Stimulated activated CD4-positive, alpha-beta T cell treated with anti-CD3 and anti-CD28 coated beads, Interleukin-15, amount 100 ng/mL, for 48 hours (primary cell): ENCODE data around the gene THAP10.
"Not testable (repeated sequence)": the region's sequence is repeated elsewhere in the genome, so short reads cannot be mapped to it uniquely, and the experiment has no call there.

ENCODE experiments used
- DNase-seq, 2 donors: peaks; one replicate each; pipeline ENCODE4 v3.0.0-alpha.2; 2020; ENCODE audit warnings: low read depth in 2 of 2

Gene THAP10

GRCh38 chr15:70876683-70877082 is 15.6 kb downstream of the THAP10 start:
- DNase-seq: no peak

- no peak for DNase-seq
These were observed 16.2 kb downstream of the THAP10 start for GRCh38 chr15:70876011-70876410.

GRCh38 chr15:70875001-70875782 is 17.0 kb downstream of the THAP10 start:
- no peak for DNase-seq

- no peak for DNase-seq
These were observed 18.8 kb downstream of the THAP10 start for GRCh38 chr15:70873232-70874054.

GRCh38 chr15:70871490-70871889 is 20.7 kb downstream of the THAP10 start:
- not testable (repeated sequence) for DNase-seq

- DNase-seq: no peak
These were observed 22.2 kb downstream of the THAP10 start for GRCh38 chr15:70870051-70870450.

- DNase-seq: no peak
These were observed 22.9 kb downstream of the THAP10 start for GRCh38 chr15:70869346-70869745.

GRCh38 chr15:70867911-70868467 is 24.2 kb downstream of the THAP10 start:
- no peak for DNase-seq

GRCh38 chr15:70866982-70867641 is 25.1 kb downstream of the THAP10 start:
- DNase-seq: no peak

GRCh38 chr15:70863450-70864218 is 28.6 kb downstream of the THAP10 start:
- no peak for DNase-seq

GRCh38 chr15:70859998-70860397 is 32.2 kb downstream of the THAP10 start:
- no peak for DNase-seq

GRCh38 chr15:70859322-70859908 is 32.8 kb downstream of the THAP10 start:
- no peak for DNase-seq

GRCh38 chr15:70858614-70859321 is 33.5 kb downstream of the THAP10 start:
- DNase-seq: not testable (repeated sequence)

- no peak for DNase-seq
These were observed 34.5 kb downstream of the THAP10 start for GRCh38 chr15:70857562-70858285.

- no peak for DNase-seq
These were observed 35.2 kb downstream of the THAP10 start for GRCh38 chr15:70856884-70857561.

GRCh38 chr15:70856177-70856883 is 35.9 kb downstream of the THAP10 start:
- no peak for DNase-seq

- DNase-seq: no peak
These were observed 36.5 kb downstream of the THAP10 start for GRCh38 chr15:70855764-70856163.

GRCh38 chr15:70854666-70854976 is 37.6 kb downstream of the THAP10 start:
- no peak for DNase-seq
